ENCODE measurements around the gene AAK1. TPM values are rescaled to one million over a fixed set of nuclear protein-coding genes. Genes with fewer than 3 reads are reported as not detected.

Gene AAK1
- total and polyA plus RNA-seq, 2 of the 13 experiments (the other 11 are each of a cell fraction or from before 2014, with no cell fraction given): 9.8 to 10.3 TPM

- H3K36me3 ChIP-seq (replicated peaks in 1 of 2; ENCODE audit: control insufficient read depth in 1 of 2, insufficient read depth in 2 of 2, low read length in 2 of 2): no peaks in the 10 kb centered on the region
- ChIA-PET POLR2A (no interaction called here), CTCF (ENCODE audit: low intra/inter-chr PET ratio, low total read pairs) (no interaction called here)
- H3K79me2 ChIP-seq (ENCODE audit: insufficient read depth, low read length): no peaks in the 10 kb centered on the region
- H3K4me3 ChIP-seq (replicated peaks in 1 of 3; ENCODE audit: insufficient read depth in 1 of 3, low read depth in 2 of 3, low read length in 3 of 3): no peak overlapping the region
- no peaks in the 10 kb centered on the region for H3K9me3 ChIP-seq (ENCODE audit: low read length)
- WGBS (ENCODE audit: low lambda C conversion rate): 51% methylated on average over 7 of the region's 7 CpGs
- no peak overlapping the region for H3K4me2 ChIP-seq (ENCODE audit: low read depth, low read length)
- intact Hi-C loops (cut with micrococcal nuclease; ENCODE audit: unreplicated experiment): no loop called here
- no TSS peak for BruUV-seq (replicated peaks)
- TF ChIP-seq SAFB2 (CRISPR knock-in tag; IDR thresholded peaks at IDR 0.05; ENCODE audit: borderline replicate concordance, low read depth): no peak
- no peak for TF ChIP-seq ZNF652 (CRISPR knock-in tag; IDR thresholded peaks at IDR 0.05; ENCODE audit: borderline replicate concordance, low read depth)
- no peak for TF ChIP-seq ZNF530 (CRISPR knock-in tag; IDR thresholded peaks at IDR 0.05; ENCODE audit: low read depth)
- no peak for TF ChIP-seq FOSL1 (CRISPR knock-in tag; IDR thresholded peaks at IDR 0.05; ENCODE audit: borderline replicate concordance)
- no peak for TF ChIP-seq ZXDC (CRISPR knock-in tag; IDR thresholded peaks at IDR 0.05)
- TF ChIP-seq MED13 (CRISPR knock-in tag; IDR thresholded peaks at IDR 0.05): no peak
- no peak overlapping the region for H2AFZ ChIP-seq (ENCODE audit: low read length)
- in situ Hi-C loops (cut with HindIII; ENCODE audit: extremely low pct_ligation_motif_present, low pct_unique_long_range_greater_than_20kb): no loop called here
- H4K20me1 ChIP-seq (ENCODE audit: insufficient read depth, low read length): no peaks in the 10 kb centered on the region
- no peak for ATAC-seq
- H3K9ac ChIP-seq (ENCODE audit: insufficient read depth, low read depth, low read length): no peak overlapping the region
- H3K4me1 ChIP-seq (ENCODE audit: insufficient read depth, low read length): no peaks in the 10 kb centered on the region
- no peak for DNase-seq (ENCODE audit: low spot score)
- FAIRE-seq: no peak
- no peaks in the 10 kb centered on the region; a peak in 1 of 5 replicates for H3K27me3 ChIP-seq (ENCODE audit: control insufficient read depth in 1 of 2, insufficient read depth in 2 of 2, low read length in 2 of 2)
- no peak overlapping the region for H3K27ac ChIP-seq (ENCODE audit: extremely low read length, insufficient read depth, low read length)
These were observed 24.4 kb upstream of the AAK1 start for GRCh38 chr2:69667805-69668382.

DNA sequence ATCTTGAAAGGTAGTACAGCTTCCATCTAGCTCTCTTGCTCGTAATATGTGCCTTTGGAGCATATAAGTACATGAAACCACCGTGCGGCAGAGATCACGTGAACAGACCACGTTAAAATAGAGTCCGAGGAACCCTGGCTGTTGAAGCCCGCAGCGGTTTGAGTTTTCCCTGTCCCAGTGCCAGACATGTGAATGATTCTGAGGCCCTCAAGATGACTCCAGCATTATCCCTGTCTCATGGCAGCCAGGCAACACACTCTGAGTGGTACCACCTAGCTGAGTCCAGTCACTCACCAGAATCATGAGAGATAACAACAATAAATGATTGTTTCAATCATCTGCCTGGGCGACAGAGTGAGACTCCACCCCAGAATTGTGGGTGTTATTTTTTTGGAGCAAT lies 21.6 kb upstream of the AAK1 start:
- CTCF ChIA-PET (ENCODE audit: low intra/inter-chr PET ratio, low total read pairs): no interaction called here
- intact Hi-C loops (cut with micrococcal nuclease; ENCODE audit: unreplicated experiment): no loop called here
- 77% methylated on average over 9 of the region's 9 CpGs for whole genome bisulfite sequencing (ENCODE audit: low lambda C conversion rate)
- TF ChIP-seq ZNF264 (CRISPR knock-in tag; IDR thresholded peaks at IDR 0.05): no peak
- TF ChIP-seq MIER2 (CRISPR knock-in tag; IDR thresholded peaks at IDR 0.05): no peak
- no peak for TF ChIP-seq CBFB (CRISPR knock-in tag; IDR thresholded peaks at IDR 0.05)
- TF ChIP-seq SIX1 (CRISPR knock-in tag; IDR thresholded peaks at IDR 0.05; ENCODE audit: borderline replicate concordance): no peak
- no peak for TF ChIP-seq SALL1 (CRISPR knock-in tag; IDR thresholded peaks at IDR 0.05)
- no peak for TF ChIP-seq JUNB (CRISPR knock-in tag; IDR thresholded peaks at IDR 0.05; ENCODE audit: borderline replicate concordance)
- TF ChIP-seq ZNF354B (CRISPR knock-in tag; IDR thresholded peaks at IDR 0.05): no peak
- no peak for TF ChIP-seq IKZF5 (CRISPR knock-in tag; IDR thresholded peaks at IDR 0.05)
- no peak for TF ChIP-seq ZBTB37 (CRISPR knock-in tag; IDR thresholded peaks at IDR 0.05)

More for the DNA sequence above, 21.6 kb upstream of the AAK1 start:
- ATAC-seq (no peak), FAIRE-seq (no peak), DNase-seq (ENCODE audit: low spot score) (no peak)
- Histone ChIP-seq H3K27ac (ENCODE audit: extremely low read length, insufficient read depth, low read length) (no peak overlapping the region), H3K4me1 (ENCODE audit: insufficient read depth, low read length) (no peaks in the 10 kb centered on the region), H3K9me3 (ENCODE audit: low read length) (no peaks in the 10 kb centered on the region), H2AFZ (ENCODE audit: low read length) (no peak overlapping the region), H3K36me3 (replicated peaks in 1 of 2; ENCODE audit: control insufficient read depth in 1 of 2, insufficient read depth in 2 of 2, low read length in 2 of 2) (no peaks in the 10 kb centered on the region), H3K79me2 (ENCODE audit: insufficient read depth, low read length) (no peaks in the 10 kb centered on the region), H3K4me2 (ENCODE audit: low read depth, low read length) (no peak overlapping the region), H3K9ac (ENCODE audit: insufficient read depth, low read depth, low read length) (no peak overlapping the region), H3K4me3 (replicated peaks in 1 of 3; ENCODE audit: insufficient read depth in 1 of 3, low read depth in 2 of 3, low read length in 3 of 3) (no peak overlapping the region), H3K27me3 (ENCODE audit: control insufficient read depth in 1 of 2, insufficient read depth in 2 of 2, low read length in 2 of 2) (no peaks in the 10 kb centered on the region; a peak in 1 of 5 replicates), H4K20me1 (ENCODE audit: insufficient read depth, low read length) (no peaks in the 10 kb centered on the region)
- in situ Hi-C loops (cut with HindIII; ENCODE audit: extremely low pct_ligation_motif_present, low pct_unique_long_range_greater_than_20kb): no loop called here
- POLR2A ChIA-PET: no interaction called here
- no TSS peak for BruUV-seq (replicated peaks)
